Measurements from ENCODE around the gene ANKRD39.
"Not testable (repeated sequence)": the region's sequence is repeated elsewhere in the genome, so short reads cannot be mapped to it uniquely, and the experiment has no call there.

ANKRD39 gene

DNA sequence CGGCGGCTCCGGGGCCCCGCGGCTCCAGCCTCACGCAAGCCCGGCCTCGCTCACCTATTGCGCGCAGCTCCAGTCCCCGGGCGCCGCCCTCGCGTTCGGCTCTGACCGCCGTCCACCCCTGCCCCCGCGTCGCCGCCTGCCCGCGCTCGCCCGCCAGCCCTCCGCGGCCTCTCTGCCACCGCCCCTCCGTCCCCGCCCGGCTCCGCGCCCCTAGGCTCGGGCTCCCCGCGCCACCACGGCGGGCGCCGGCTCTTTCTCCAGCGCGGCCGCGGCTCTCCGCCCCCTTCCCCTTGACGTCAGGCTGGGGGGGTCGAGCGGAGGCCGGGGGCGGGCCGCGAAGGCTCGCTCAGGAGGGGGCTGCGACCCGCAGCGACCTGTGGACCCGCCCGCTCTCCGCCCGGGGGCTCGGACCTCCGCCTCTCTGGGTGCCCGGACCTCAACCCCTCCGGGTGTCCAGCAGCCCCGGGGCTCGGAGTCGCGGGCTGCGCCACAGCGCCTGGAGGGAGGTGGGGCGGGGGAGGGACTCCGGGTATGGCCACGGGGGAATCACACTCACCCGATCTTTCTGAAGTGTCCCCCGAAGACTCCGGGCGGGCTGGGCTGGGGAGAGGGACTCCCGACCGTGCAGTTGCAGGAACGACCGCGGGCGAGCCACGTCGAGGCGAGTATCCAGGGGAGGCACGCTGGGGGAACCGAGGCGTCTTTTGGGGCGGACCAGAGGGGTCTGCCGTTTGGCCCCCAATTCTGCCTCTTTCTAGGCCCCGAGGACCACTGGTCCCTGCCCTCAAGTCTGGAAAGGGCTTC lies 12.2 kb upstream of the ANKRD39 start, which contains the start of gene SEMA4C:
Gene SEMA4C (minus strand): TSS at position 259 of the 804 bp plus-strand sequence. CDS start 2,194 bp downstream, outside the sequence.
- DNase-seq, result peak; percentile 41

DNA sequence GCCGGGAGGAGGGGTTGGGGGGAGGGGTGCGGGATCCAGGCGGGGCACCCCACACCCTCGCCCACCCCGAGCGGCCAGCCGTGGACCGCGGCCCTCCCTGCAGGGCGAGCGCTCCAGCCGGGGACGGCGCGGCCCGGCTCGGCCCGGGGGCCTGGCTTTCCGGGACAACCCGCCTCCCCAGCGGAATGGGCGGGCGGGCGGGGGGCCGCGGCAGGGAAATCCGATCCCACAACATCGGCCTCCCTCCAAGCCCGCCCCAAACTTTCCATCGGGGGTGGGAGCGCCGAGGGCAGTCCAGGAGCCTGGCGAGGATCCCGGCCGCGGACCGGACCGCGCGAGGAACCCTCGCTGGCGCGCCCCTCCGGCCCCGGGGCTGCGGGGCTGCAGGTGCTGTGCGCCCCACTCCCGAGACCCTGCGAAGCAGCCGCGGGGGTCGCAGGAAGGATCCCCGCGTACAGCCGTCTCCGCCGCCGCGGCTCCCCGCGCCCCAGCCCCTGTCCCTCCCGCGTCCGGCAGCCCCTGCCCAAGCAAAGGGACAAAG lies 11.5 kb upstream of the ANKRD39 start:
- no peak for DNase-seq

DNA sequence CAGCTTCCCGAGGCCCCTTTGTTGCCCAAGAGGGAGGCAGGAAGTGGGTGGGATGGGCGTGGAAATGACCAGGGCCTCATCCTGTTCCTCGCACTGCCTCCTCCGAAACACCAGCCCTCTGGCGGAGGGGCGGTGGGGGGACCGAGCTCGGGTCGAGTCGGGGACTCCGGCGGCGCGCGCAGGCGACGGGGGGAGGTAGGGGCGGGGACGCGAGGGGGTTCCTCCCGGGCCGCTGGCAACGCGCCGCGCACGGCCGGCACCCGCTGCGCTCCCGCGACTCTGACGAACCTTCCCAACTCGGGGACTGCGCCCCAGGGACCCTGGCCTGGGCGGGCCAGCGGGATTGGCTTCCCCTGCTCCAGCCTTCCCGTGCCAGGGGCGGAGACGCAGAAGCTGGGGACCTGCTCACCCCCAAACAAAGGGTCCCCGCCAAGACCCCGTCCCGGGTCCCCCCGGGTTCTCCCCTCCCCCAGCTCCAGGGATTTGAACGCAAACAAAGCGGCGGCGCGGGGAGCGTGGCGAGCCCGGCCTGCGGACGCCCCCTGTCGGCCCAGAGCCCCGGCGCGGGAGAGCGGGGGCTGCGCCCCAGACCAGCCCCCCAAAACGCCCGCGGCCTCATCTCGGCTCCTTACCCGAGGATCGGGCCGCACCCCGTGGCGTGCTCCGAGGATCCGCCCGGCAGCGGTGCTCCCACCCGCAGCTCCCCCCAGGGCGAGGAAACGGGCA lies 10.9 kb upstream of the ANKRD39 start:
- DNase-seq, result peak; percentile 72

DNA sequence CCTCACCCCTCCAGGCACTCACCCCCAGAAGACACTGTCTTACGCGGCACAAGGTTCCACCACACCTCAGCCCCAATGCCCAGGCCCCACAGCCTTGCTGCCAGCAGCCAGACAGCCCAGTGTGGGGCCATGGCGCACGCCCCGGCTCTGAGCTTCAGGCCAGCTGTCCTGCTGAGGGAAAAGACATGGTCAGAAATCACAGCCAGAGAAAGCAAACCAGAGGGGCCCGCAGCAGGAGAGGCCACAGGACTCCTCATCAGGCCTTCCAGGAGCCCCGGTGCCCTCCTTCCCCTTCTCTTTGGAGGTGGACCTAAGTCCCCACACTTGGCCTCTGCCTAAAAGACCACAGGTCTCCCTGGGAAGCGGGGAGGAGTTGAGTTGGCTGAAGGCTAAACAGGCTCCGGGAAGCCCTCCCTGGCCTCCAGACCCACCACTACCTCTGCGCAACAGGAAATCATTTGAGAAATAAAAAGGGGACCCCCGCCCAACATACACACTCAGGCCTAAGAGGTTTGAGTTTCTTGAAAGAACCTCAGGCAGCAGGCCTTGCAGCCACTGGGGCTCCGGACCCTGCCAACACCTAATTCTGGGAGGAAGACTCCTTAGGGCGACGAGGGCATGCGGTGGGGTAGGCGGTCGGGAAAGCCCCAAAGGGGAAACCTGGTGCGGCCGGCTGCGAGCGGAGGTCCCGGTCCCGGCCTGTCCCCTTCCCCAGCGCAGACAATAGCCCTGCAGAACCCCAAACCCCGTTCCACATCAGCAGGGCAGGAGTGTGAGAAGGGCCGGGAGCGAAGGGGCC lies 10.1 kb upstream of the ANKRD39 start:
- DNase-seq, result no peak

DNA sequence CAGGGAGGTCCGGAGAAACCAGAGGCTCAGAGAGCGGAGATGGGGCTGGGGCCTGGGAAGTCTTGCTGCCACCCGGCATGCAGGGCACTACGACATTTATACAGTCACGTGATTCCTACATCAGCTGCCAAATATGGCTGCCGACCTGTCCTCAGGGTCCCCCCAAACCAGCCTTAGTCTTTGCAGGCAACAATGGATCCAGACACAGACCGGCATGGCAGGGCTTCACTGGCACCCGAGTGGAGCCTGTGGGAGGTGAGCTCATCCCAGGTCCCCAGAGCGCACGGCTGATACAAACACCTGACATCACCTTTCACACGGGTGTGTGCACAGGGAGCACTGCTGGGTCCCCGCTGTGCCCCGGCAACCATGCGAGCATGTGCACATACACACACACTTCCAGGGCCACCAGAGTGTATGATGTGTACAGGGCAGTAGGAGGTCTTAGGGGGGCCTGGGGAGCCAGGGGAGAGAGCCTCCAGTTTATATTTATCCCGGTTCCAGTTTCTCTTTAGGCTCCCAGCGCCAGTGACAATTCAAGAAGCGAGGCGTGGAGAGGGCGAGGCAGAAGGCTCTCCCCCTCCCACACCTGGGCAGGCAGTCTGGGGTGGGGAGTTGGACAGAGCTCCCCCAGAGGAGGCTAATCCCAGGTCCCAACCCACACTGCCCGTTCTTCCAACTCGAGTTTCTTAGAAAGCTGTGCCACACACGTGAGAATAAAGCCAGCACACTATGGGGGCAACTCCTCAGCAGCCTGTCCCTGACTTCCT lies 9.4 kb upstream of the ANKRD39 start:
- no peak for DNase-seq

DNA sequence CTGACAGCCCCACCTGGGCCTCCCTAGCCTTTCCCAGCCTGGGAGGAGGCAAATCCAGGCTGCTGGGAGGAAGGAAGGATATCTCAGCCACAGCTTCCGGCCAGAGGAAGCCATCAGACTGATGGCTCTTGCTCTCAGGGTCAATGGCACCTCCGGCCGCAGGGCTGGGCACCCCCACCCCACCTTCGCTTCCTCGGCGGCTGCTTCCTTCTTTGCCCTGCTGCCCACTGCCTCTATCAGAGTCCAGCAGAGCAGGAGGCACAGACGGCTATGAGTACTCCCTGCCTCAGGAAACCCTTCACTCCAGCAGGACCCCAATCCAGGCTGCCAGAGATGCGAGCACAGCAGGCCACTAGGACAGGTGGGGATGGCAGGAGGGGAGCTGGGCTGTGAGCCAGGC lies 8.8 kb upstream of the ANKRD39 start:
- DNase-seq, result no peak

DNA sequence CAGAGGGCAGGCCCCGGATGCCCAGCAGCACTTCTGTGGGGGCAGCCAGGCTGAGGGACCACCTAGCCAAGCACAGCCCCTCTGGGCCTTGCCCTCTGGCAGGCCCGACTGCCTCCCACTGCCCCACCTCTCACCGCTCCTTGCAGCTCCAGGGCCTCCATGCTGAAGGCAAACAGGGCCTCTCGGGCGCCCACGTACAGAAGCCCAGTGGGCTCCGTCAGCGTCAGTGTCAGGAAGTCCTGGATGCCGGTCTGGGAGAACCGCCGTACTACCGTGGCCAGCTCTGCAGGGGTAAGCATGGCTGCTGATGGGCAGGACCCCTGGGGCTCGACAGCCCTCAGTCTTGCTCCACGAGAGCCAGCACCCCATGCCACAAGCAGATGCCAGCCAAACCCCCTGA lies 8.3 kb upstream of the ANKRD39 start:
- DNase-seq, result no peak

DNA sequence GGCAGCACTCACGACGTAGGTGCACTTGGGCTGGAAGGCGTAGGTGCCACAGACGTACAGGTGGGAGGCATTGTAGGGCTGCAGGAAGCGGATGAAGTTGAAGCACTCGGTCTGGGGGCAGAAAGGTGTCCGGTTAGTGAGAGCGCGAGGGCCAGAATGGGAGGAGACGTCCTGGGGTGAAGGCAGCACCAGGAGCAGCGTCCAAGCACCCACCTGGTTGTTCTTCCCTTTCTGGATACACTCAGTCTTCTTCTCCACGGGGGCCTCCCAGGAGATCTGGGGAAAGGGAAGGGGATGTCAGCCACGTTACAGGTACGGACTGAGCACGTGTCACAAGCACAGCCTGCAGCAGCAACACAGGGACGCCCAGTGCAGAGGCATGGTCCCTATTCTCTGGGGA lies 7.8 kb upstream of the ANKRD39 start:
- DNase-seq, result no peak

DNA sequence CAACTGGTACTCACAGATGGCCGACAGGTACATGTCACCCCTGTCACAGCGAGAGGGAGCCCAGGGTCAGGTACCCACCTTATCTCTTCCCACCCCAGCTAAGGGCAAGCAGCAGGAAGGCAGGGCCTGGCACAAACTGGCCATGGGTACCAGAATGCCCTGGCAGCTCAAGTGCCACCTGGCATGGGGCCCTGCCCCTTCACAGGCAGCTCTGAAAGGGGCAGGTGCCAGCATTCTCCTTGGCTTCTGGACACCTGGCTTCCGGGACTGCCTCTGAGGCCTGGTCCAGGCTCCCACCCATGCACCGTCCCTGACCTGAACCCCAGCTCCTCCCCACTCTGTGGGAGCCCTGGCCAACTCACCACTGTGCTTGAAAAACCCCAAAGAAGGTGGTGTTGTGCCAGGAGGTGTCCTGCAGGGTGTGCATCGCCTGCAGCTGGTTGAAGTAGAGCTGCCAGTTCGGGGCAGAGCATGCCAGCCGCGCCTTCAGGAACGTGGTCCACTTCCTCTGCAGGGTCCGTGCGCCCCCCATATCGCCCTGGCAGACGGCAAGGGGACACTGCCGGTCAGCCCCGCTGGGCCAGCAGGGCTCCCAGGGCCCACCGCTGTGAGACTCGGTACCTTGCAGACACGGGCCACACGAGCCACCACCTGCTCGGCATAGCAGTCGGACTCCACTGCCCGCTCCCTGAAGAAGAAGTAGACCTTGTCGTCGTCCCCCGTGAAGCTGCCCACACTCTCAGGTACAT lies 6.7 kb upstream of the ANKRD39 start:
- no peak for DNase-seq

DNA sequence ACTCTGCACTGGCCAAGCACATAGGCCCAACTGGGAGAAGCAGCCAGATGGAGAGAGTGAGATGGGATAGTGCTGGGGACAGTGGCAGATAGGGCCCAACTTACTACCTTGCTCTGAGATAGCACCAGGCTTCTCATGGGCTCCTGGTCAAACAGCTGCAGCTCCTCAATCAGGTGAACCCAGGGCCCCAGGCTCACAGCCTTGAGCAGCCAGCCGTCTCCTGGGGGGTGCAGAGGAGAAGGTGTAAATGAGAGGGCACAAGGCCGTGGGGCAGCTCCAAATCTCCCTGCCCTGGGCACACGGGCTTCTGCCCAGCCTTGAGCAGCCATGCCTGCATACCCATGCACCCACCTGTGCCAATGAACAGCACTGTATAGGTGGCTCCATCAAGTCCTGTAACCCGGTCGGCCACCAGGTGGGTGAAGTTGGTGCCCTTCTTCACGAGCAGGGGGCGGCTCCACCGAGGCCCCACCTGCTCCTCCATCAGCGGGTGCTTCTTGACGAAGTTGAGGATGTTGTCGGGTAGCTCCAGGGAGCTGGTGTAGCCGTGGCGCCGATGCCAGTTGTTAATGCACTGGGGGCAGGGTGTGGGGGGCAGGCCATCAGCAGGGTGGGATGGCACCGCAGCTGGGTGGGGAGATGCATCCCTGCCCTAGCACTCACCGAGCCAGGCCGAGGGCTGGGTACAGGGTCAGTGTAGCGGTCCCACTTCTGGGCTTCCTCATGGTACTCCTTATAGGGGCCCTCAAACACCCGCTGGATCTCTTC lies 5.9 kb upstream of the ANKRD39 start:
- no peak for DNase-seq

DNA sequence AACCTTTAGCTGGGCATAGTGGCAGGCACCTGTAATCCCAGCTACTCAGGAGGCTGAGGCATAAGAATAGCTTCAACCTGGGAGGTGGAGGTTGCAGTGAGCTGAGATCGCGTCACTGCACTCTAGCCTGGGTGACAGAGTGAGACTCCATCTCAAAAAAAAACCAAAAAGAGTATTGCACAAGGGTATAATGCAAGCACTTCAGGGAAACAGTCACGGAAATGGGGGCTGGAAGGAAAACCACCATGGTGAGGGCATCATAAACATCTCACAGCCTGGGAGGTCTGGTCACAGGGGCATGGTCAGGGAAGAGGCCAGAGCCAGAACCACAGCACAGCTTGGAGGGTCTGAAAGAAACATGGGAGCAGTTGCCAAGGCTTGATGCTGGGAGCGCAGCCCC lies 5.2 kb upstream of the ANKRD39 start:
- DNase-seq, result not testable (repeated sequence)

DNA sequence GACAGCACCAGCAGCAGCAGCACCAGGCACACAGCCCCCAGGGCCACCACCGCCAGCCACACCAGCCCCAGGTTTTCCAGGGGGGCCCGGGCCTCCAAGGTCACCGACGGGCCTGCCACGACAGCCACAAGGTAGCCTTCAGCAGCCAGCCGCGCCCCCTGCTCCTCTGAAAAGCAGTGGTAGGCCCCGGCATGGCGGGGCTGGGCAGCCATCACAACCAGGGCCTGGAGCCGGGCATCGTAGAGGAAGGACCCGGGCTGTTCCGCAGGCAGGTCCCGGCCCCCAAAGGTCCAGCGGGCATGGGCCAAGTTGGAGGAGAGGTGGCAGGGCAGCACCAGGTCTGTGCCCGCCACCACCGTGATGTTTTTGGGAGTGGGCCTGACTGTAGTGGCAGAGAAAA lies 3.3 kb upstream of the ANKRD39 start:
- no peak for DNase-seq

DNA sequence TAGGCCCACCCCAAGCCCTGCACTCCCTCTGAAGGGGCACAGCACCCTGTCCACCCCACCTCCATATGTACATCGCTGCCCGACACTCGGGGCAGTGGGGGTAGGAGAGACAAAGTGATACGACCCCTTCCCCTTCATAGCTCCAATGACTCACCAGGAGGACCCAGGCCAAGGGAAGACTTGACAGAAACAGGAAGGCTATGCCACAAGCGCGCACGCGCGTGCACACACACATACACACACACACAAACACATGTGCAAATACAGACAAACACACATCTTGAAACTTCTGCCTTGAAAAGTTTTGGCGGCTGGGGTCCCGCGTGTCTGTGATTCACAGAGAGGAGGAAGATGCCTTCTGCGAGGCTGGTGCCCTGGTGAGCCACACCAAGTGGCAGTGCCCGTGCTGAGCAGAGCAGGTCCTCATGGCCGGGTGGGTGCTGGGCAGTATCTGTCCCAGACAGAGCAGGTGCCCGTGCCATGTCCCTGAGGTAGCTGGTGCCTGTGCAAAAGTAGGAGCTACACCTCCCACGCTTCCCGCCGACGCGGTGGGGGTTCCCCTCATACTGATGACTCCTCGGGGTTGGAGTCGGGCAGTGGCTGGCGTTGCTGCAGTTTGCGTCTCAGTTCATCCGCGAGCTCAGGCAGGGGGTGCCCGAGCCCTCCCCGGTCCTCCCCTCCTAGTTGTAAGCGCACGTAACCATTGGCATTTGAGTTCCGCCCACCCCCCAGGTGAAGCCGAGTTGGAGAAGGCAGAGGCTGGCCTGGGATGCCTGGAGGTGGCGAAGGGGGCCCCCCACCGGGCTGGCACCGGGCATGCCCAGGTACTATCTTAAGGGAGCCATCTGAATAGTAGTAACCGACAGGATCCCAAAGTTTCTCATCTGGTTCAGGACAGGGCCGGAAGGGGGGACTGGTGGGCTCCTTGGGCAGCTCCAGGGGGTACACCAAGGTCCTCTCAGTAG lies 2.5 kb upstream of the ANKRD39 start:
- DNase-seq, result no peak

DNA sequence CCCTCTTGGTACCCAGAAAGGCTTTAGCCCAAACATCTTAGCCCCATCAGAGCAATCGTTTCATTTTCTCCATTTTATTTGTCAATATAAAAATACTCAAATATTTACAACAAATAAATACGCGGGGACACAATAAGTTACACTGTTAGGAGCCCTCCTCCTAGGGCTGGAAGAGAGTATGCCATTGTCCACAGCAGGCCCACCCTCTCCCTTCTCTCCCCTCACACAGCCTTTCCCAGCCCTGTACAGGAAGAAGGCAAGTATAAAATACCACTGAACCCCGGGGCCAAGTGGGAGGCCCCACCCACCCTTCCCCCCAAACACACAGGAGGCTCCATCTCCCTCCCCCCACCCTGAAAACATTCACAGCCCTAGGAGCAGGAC lies 1.9 kb upstream of the ANKRD39 start:
- DNase-seq, result no peak

DNA sequence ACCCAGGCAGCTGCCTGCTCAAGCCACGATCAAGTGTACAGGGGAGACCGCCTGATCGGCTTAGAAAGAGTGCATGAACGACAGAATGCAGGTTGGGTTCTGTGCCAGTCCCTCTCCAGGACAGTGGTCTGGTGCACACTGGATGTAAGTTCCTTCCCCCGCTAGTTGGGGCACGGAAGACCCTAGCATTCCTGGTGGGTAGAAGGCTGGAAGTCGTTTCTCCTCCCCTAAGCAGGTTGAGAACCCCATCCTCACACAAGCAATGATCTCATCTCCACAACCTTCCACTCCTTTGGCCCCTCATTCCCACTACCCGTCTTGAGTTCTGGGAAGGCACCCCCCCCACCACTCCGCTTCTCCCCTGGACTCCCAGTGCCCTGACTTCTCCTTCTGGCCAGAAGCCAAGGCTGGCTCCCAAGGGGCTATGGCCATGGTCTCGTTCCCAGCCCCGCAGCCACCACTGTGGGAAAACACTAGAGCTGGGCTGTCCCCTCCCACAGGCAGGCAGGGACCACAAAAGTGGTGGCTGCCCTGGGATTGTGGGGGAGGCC lies 1.4 kb upstream of the ANKRD39 start:
- no peak for DNase-seq

DNA sequence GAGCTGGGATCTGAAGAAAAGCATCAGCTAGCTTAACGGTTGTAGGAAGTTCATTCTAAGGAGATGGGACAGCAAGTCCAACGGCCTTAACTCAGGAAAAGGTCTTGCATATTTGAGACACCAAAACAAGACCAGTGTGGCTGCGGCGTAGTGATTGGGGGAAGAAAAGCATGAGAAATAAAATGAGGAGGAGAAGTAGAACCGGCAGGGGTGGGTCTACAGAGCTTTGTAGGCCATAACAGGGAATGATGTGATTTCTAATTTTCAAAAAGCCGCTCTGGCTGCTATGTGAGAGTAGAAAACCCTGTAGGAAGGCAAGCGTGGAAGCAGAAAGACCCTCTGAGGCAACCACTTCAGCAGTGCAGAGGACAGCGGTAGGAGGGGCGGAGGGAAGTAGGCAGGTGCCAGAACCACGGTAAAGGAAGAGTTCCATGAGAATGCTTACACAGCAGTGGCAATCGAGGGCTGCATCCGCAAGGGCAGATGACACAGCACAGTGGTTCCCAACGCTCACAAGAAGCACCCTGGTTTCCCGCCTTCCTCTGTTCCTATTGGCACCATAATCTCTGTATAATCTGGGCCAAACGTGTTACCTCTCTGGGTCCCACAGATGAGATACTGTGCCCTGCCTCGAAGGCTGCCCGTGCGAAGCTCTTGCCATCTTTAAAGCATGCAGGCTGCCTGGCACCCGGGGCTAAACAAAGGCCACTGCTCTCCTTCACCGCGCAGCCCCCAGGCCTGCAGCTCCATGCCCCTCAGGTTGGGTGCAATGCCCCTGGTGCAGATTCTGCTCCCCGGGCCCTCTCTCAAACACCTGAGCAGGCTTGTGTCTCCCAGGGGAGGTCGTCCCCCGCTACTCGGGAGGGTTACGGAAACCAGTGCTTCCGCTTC lies 795 bp downstream of the ANKRD39 start:
- no peak for DNase-seq

DNA sequence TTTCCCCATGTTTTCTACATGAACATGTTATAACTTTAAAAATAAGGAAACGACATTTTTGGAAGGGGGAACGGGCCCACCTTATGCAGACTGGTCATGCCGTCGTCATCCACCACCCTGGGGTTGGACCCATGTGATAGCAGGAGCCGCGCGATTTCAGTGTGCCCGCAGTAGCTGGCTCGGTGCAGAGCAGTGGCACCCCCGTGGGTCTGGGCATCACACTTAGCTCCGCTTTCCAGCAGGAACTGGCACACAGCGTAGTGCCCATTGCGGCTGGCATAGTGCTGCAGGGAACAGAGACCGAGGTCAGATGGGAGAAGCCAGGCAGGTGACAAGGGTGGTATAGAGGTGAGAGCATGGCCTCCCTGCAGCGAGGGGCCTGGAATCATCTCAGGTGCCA lies 4.5 kb downstream of the ANKRD39 start:
- DNase-seq, result no peak

DNA sequence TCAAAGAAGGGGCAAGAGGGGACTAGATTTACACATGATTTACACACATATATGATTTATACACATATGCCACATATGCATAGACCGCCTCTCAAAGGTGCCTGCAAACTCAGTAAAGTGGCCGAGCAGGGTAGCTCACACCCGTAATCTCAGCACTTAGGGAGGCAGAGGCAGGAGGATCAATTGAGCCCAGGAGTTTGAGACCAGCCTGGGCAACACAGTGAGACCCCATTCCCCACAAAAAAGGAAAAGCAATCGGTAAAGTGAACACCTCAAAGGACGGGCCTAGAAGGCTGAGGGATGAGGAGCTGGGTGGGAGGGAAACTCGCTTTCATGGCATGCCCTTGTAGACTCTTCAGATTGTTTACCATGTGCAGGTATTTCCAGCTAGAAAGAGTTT lies 5.1 kb downstream of the ANKRD39 start:
- DNase-seq, result no peak
